ENCODE results near the gene PCDHA3. TPM values are rescaled to one million over a fixed set of nuclear protein-coding genes. Genes with fewer than 3 reads are reported as not detected.
"Not testable (repeated sequence)": the region's sequence is repeated elsewhere in the genome, so short reads cannot be mapped to it uniquely, and the experiment has no call there.

Gene PCDHA3
- total RNA-seq, 1 donor from 2014 or later, result 0.20 TPM

- no peak for DNase-seq
Measured at GRCh38 chr5:140821375-140822280, 20.8 kb downstream of the PCDHA3 start, which contains the start of gene PCDHA5. Gene PCDHA5 (plus strand): TSS chr5:140821613.

- DNase-seq, result no peak
Measured at GRCh38 chr5:140822281-140822629, 21.4 kb downstream of the PCDHA3 start.

GRCh38 chr5:140822969-140823368 lies 22.1 kb downstream of the PCDHA3 start:
- DNase-seq, result not testable (repeated sequence)

- no peak for DNase-seq
Measured at GRCh38 chr5:140823475-140823874, 22.6 kb downstream of the PCDHA3 start.

GRCh38 chr5:140827704-140828361 lies 27.0 kb downstream of the PCDHA3 start, which contains the start of gene PCDHA6:
Gene PCDHA6 (plus strand): TSS chr5:140827960. CDS start chr5:140828092, 132 bp downstream.
- no peak for DNase-seq

GRCh38 chr5:140828362-140828737 lies 27.5 kb downstream of the PCDHA3 start:
- DNase-seq, result no peak

GRCh38 chr5:140829511-140830501 lies 28.9 kb downstream of the PCDHA3 start:
- not testable (repeated sequence) for DNase-seq

GRCh38 chr5:140833993-140834392 lies 33.1 kb downstream of the PCDHA3 start, which contains the start of gene PCDHA7:
Gene PCDHA7 (plus strand): TSS chr5:140834269. CDS start chr5:140834384, 115 bp downstream.
- no peak for DNase-seq

GRCh38 chr5:140834439-140835008 lies 33.7 kb downstream of the PCDHA3 start:
- not testable (repeated sequence) for DNase-seq

GRCh38 chr5:140835622-140836510 lies 35.0 kb downstream of the PCDHA3 start:
- DNase-seq, result no peak

- DNase-seq, result no peak
Measured at GRCh38 chr5:140840978-140841962, 40.4 kb downstream of the PCDHA3 start, which contains the start of gene PCDHA8. Gene PCDHA8 (plus strand): TSS chr5:140841187. CDS start chr5:140841322, 135 bp downstream.

- DNase-seq, result no peak
Measured at GRCh38 chr5:140842798-140843733, 42.2 kb downstream of the PCDHA3 start.

GRCh38 chr5:140848139-140849102 lies 47.6 kb downstream of the PCDHA3 start, which contains the start of gene PCDHA9:
Gene PCDHA9 (plus strand): TSS chr5:140848382. CDS start chr5:140848496, 114 bp downstream.
- not testable (repeated sequence) for DNase-seq

GRCh38 chr5:140849831-140850634 lies 49.2 kb downstream of the PCDHA3 start:
- DNase-seq, result not testable (repeated sequence)
